CD4-positive, CD25-positive, alpha-beta regulatory T cell (primary cell): ENCODE measurements around the gene HIVEP3. TPM values are rescaled to one million over a fixed set of nuclear protein-coding genes. Genes with fewer than 3 reads are reported as not detected.

Experiments
- ATAC-seq, 2 donors: fragments of 150-1000 bp; cut with Tn5 transposase; one replicate each; pipeline ENCODE4 v1.10.0; 2021; ENCODE audit warnings: low read depth in 2 of 2, moderate number of reproducible peaks in 2 of 2, moderate library complexity in 1 of 2
- DNase-seq, 3 donors: peaks; one replicate each; pipeline versions ENCODE4 v3.0.0 to v3.0.0-alpha.2; 2012 to 2022; ENCODE audit warnings: mixed read lengths in 1 of 3
- H3K27ac ChIP-seq: one replicate; pipeline ENCODE4 v1.7.0; 2013; ENCODE audit warnings: mild to moderate bottlenecking, low read length; ENCODE audit not compliant: insufficient read depth, poor library complexity, severe bottlenecking
- H3K27me3 ChIP-seq: one replicate; pipeline ENCODE4 v1.7.0; 2013; ENCODE audit warnings: low read length; ENCODE audit not compliant: control insufficient read depth, insufficient read depth
- H3K36me3 ChIP-seq: one replicate; pipeline ENCODE4 v1.7.0; 2013; ENCODE audit warnings: mild to moderate bottlenecking, low read length, moderate library complexity; ENCODE audit not compliant: control insufficient read depth, insufficient read depth
- H3K4me1 ChIP-seq: 2 replicates; pipeline ENCODE4 v1.7.0; 2013; ENCODE audit warnings: mild to moderate bottlenecking, low read length; ENCODE audit not compliant: insufficient read depth, control insufficient read depth, poor library complexity, severe bottlenecking
- H3K4me3 ChIP-seq: one replicate; pipeline ENCODE4 v1.7.0; 2013; ENCODE audit warnings: low read depth, mild to moderate bottlenecking, low read length, moderate library complexity
- H3K9me3 ChIP-seq, 2 experiments: 1 replicate in 1 of 2; 2 replicates in 1 of 2; pipeline ENCODE4 v1.7.0; 2013; ENCODE audit warnings: low read length in 2 of 2, mild to moderate bottlenecking in 1 of 2, moderate library complexity in 1 of 2; ENCODE audit not compliant: control insufficient read depth in 2 of 2
- H3K27ac Mint-ChIP-seq, 3 donors: one replicate each; pipeline ENCODE4 v1.8.0; 2020 to 2022; ENCODE audit warnings: mild to moderate bottlenecking in 3 of 3, mixed read lengths in 3 of 3, moderate library complexity in 2 of 3
- H3K27me3 Mint-ChIP-seq: one replicate; pipeline ENCODE4 v1.8.0; 2022; ENCODE audit warnings: mild to moderate bottlenecking, mixed read lengths
- H3K36me3 Mint-ChIP-seq: one replicate; pipeline ENCODE4 v1.8.0; 2020; ENCODE audit warnings: mixed read lengths
- H3K4me1 Mint-ChIP-seq, 4 donors: one replicate each; pipeline ENCODE4 v1.8.0; 2020 to 2022; ENCODE audit warnings: mixed read lengths in 4 of 4, mild to moderate bottlenecking in 1 of 4
- H3K4me3 Mint-ChIP-seq, 4 donors: one replicate each; pipeline ENCODE4 v1.8.0; 2020 to 2022; ENCODE audit warnings: mild to moderate bottlenecking in 4 of 4, mixed read lengths in 4 of 4, moderate library complexity in 3 of 4
- H3K9me3 Mint-ChIP-seq, 7 donors: one replicate each; pipeline ENCODE4 v1.8.0; 2020 to 2022; ENCODE audit warnings: mixed read lengths in 7 of 7, mild to moderate bottlenecking in 3 of 7, moderate library complexity in 2 of 7
- polyA plus RNA-seq, 4 donors: library from polyadenylated mRNA; unstranded; fragments of 300-500 nt; fragmentation: Illumina TruSeq; gene quantifications; one replicate each; pipeline ENCODE4 v1.2.3, GENCODE V29; 2021
- total RNA-seq: library from RNA; stranded (reverse); gene quantifications from one replicate; pipeline ENCODE4 v1.2.3, GENCODE V29; 2022

The HIVEP3 gene
- total and polyA plus RNA-seq, 5 donors from 2014 or later, result 3.9 to 17.2 (median 7.5) TPM

DNA sequence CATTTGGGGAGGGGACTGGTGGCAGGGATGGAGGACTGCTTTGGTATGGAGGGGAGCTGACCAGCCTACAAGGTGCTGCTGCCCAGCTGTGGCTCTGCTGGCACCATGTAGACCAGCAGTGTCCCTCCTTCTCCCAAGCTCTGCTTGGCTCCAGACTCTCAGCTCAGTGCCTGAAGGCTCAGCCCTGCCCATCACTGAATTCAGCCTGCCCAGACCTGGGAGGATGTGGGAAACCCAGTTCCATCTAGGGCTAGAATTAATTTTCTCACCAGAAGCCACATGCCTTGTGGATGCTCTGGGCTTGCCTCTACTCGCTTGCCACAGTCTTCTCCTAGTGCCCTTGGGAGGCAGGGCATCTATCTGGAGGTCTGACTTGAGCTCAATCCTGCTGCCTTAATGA is 239.2 kb downstream of the HIVEP3 start:
- H3K4me1 Mint-ChIP-seq, result peaks cover 16 to 73% (median 50%) of the 10 kb centered on the region in 4 donors
- Histone ChIP-seq H3K36me3 (no peaks in the 10 kb centered on the region), H3K9me3 (no peaks in the 10 kb centered on the region), H3K4me3 (no peak overlapping the region), H3K4me1 (peaks cover 51% of the 10 kb centered on the region), H3K27me3 (no peaks in the 10 kb centered on the region), H3K27ac (no peak overlapping the region)
- H3K27me3 Mint-ChIP-seq, result no peaks in the 10 kb centered on the region
- DNase-seq (no peak), ATAC-seq (no peak)
- no peaks in the 10 kb centered on the region for H3K9me3 Mint-ChIP-seq
- peak overlapping the region in 2 of 4 donors; percentile 31 to 50 for H3K4me3 Mint-ChIP-seq
- H3K36me3 Mint-ChIP-seq, result no peaks in the 10 kb centered on the region
- H3K27ac Mint-ChIP-seq, result no peak overlapping the region

DNA sequence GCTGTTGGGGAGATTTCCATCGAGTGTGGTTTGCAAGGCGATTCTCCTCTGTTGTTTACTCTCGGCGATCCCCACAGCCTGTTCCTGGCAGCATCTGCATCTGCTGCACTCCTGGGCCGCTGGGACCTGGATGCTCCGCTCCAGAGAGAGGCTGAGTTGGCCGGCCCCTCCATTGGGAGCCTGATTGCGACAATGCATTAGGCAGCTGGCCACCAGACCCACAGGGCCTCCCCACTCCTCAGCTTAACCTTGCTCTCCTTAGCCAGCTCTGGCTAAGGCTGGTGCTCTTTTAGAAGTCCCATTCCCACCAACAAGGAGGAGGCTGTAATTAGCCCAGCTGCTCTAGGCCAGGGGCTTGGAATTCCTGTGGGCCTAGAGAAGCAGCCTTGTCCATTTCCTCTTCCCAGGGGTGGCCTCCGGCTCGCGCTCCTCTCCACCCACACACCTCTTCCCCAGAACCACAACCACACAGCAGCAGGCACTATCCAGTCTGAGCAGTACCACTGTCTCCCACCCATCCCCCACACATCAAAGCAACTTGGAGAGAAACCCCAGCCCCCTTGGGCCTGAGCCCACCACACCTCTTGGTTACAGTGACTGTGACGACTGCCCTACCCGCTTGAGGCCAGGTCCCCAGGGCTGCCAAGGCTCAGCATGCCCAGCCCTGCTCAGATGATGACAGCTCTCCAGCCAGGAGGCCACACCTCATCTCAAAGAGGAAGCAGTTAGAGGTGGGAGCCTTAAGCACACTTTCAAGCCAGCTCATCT is 240.4 kb downstream of the HIVEP3 start:
- Histone ChIP-seq H3K9me3 (no peaks in the 10 kb centered on the region), H3K4me1 (peaks cover 51% of the 10 kb centered on the region), H3K4me3 (no peak overlapping the region), H3K27me3 (no peaks in the 10 kb centered on the region), H3K36me3 (no peaks in the 10 kb centered on the region), H3K27ac (no peak overlapping the region)
- ATAC-seq, result peak; percentile 32 to 35
- H3K4me1 Mint-ChIP-seq, result peaks cover 15 to 73% (median 47%) of the 10 kb centered on the region in 4 donors
- no peaks in the 10 kb centered on the region for H3K36me3 Mint-ChIP-seq
- H3K27ac Mint-ChIP-seq, result peak overlapping the region in 2 of 3 donors; percentile 58 to 81
- peak overlapping the region in 3 of 4 donors; percentile 13 to 53 (median 19) for H3K4me3 Mint-ChIP-seq
- peak in 1 of 3 donors; percentile 63 for DNase-seq
- H3K27me3 Mint-ChIP-seq, result no peaks in the 10 kb centered on the region
- H3K9me3 Mint-ChIP-seq, result no peaks in the 10 kb centered on the region

DNA sequence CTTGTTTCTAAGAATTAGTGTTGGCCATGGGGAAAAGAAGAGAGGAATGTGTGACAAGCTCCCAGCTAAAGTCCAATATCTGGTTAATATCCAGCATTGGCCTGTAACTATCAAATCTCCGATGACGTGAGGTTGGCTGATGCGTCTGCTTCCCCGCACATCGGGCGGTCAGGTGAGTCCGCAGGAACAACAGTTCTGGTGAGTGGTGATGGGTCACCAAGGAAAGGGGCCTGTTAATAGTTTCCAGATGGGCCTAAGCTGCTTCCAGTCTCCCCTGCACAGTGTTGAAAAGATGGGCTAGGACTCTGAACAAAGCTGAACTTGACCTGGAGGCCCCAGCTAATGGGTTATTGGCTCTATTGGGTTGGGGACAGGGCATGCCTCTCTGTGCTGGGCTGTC is 241.1 kb downstream of the HIVEP3 start:
- Mint-ChIP-seq H3K36me3 (no peaks in the 10 kb centered on the region), H3K9me3 (no peaks in the 10 kb centered on the region), H3K27ac (no peak overlapping the region), H3K27me3 (no peaks in the 10 kb centered on the region), H3K4me1 (peaks cover 12 to 73% (median 46%) of the 10 kb centered on the region in 4 donors), H3K4me3 (peak overlapping the region in 2 of 4 donors; percentile 8 to 16)
- Histone ChIP-seq H3K9me3 (no peaks in the 10 kb centered on the region), H3K36me3 (no peaks in the 10 kb centered on the region), H3K27me3 (no peaks in the 10 kb centered on the region), H3K4me3 (no peak overlapping the region), H3K27ac (no peak overlapping the region), H3K4me1 (peaks cover 51% of the 10 kb centered on the region)
- ATAC-seq (no peak), DNase-seq (no peak)

DNA sequence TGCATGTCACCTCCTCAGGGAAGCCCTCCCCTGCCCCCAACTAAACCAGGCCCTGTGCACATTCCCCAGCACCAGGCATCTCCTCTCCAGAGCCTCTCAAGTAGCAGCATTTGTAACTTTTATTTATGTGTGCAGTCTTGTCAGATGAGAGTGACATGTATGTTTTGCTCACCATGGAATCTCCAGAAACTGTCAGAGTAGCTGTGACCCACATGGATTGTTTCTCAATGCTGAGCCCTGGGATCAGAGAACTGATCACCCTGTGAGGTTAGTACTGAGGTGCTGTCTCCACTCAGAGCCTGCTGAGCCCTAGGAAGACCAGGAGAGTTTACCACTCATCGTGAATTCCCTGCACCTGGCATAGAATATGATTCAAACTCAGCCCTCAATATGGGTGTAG is 243.3 kb downstream of the HIVEP3 start:
- Histone ChIP-seq H3K27me3 (no peaks in the 10 kb centered on the region), H3K36me3 (no peaks in the 10 kb centered on the region), H3K9me3 (no peaks in the 10 kb centered on the region), H3K27ac (no peak overlapping the region), H3K4me1 (peaks cover 66% of the 10 kb centered on the region), H3K4me3 (no peak overlapping the region)
- Mint-ChIP-seq H3K27me3 (no peaks in the 10 kb centered on the region), H3K4me3 (peak overlapping the region in 2 of 4 donors; percentile 19 to 68), H3K36me3 (no peaks in the 10 kb centered on the region), H3K27ac (peak overlapping the region; percentile 21 to 93 (median 85)), H3K9me3 (no peaks in the 10 kb centered on the region), H3K4me1 (peaks cover 17 to 87% (median 57%) of the 10 kb centered on the region in 4 donors)
- no peak for ATAC-seq
- no peak for DNase-seq

DNA sequence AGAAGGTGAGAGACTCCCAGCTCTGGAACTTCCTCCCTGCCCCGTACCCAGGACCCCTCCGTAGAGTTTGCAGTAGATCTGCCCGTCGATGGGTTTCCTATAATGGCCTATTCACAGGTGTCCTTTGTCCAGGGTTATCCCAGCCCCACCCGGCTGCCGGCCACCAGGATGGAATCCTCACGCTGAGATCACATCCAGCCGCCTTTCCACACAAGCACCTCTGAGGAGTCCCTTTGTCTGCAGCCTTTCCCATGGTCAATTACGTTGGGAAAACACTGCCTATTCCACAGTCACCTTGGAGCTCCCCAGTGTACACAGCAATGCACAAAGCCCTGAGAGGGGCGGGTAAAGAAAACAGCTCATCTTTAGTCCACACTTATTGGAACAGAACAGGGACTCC is 244.2 kb downstream of the HIVEP3 start:
- H3K9me3 Mint-ChIP-seq, result no peaks in the 10 kb centered on the region
- no peaks in the 10 kb centered on the region for H3K36me3 Mint-ChIP-seq
- Histone ChIP-seq H3K27me3 (no peaks in the 10 kb centered on the region), H3K27ac (peak overlapping the region; percentile 71), H3K9me3 (no peaks in the 10 kb centered on the region), H3K4me1 (peaks cover 74% of the 10 kb centered on the region), H3K4me3 (no peak overlapping the region), H3K36me3 (no peaks in the 10 kb centered on the region)
- H3K4me3 Mint-ChIP-seq, result peak overlapping the region in 3 of 4 donors; percentile 22 to 84 (median 68)
- peaks cover 24 to 90% (median 65%) of the 10 kb centered on the region in 4 donors for H3K4me1 Mint-ChIP-seq
- no peaks in the 10 kb centered on the region for H3K27me3 Mint-ChIP-seq
- ATAC-seq, result no peak
- DNase-seq, result no peak
- H3K27ac Mint-ChIP-seq, result peak overlapping the region; percentile 31 to 90 (median 85)

DNA sequence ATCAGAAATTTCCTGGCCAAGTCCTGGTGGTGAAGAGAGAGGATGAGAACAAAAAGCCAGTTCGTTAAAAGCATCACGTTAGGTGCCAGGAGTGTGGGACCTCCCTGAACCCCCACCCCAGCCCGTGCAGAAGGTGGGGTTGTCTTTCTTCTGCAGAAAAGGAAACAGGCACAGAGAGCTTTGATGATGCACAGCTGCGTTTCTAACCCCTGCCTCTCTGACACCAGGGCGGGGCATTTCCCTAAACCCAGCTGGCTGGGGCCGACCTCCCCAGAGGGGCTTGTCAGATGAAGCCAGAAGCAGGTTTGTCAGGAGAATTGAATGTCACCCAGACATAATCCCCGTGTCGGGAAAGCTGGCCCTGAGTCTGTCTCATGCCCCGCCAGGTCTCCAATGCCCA is 244.9 kb downstream of the HIVEP3 start:
- H3K36me3 ChIP-seq, result no peaks in the 10 kb centered on the region
- H3K9me3 ChIP-seq, result no peaks in the 10 kb centered on the region
- no peaks in the 10 kb centered on the region for H3K36me3 Mint-ChIP-seq
- H3K4me1 Mint-ChIP-seq, result peaks cover 24 to 90% (median 66%) of the 10 kb centered on the region in 4 donors
- no peaks in the 10 kb centered on the region for H3K9me3 Mint-ChIP-seq
- peak overlapping the region; percentile 4 to 84 (median 56) for H3K4me3 Mint-ChIP-seq
- peaks cover 74% of the 10 kb centered on the region for H3K4me1 ChIP-seq
- no peaks in the 10 kb centered on the region for H3K27me3 ChIP-seq
- H3K4me3 ChIP-seq, result peak overlapping the region; percentile 77
- H3K27ac Mint-ChIP-seq, result peak overlapping the region; percentile 82 to 90 (median 85)
- ATAC-seq (peak; percentile 57 to 71), DNase-seq (peak in 2 of 3 donors; percentile 43 to 82)
- no peaks in the 10 kb centered on the region for H3K27me3 Mint-ChIP-seq
- peak overlapping the region; percentile 71 for H3K27ac ChIP-seq

DNA sequence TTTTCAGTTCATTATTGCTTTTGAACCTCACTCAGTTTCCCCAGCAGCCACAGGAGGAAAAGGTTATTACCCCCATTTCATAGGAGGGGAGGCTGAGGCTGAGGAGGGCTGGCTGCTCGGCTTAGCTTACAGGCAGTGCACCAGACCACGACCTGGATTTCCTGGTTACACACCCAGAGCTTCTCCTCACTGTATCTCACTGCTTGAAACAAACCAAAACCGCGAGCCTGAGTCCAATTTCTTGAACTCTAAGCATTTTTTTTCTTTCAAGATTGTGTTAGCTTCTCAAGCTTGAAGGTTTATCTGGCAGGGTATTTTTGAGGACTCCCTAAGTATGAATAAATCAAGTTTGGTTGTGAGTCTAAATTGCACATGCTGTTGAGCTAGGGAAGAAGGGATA is 245.3 kb downstream of the HIVEP3 start:
- Histone ChIP-seq H3K27me3 (no peaks in the 10 kb centered on the region), H3K27ac (peak overlapping the region; percentile 71), H3K4me3 (peak overlapping the region; percentile 77), H3K9me3 (no peaks in the 10 kb centered on the region), H3K4me1 (peaks cover 74% of the 10 kb centered on the region), H3K36me3 (no peaks in the 10 kb centered on the region)
- no peaks in the 10 kb centered on the region for H3K27me3 Mint-ChIP-seq
- peak overlapping the region; percentile 4 to 84 (median 56) for H3K4me3 Mint-ChIP-seq
- ATAC-seq (peak; percentile 81), DNase-seq (peak in 2 of 3 donors; percentile 56 to 87)
- H3K4me1 Mint-ChIP-seq, result peaks cover 24 to 90% (median 65%) of the 10 kb centered on the region in 4 donors
- H3K9me3 Mint-ChIP-seq, result no peaks in the 10 kb centered on the region
- H3K27ac Mint-ChIP-seq, result peak overlapping the region; percentile 82 to 90 (median 85)
- no peaks in the 10 kb centered on the region for H3K36me3 Mint-ChIP-seq
